Endometrial microvascular endothelial cells (primary cell): ENCODE results near the gene LENG1. TPM values are rescaled to one million over a fixed set of nuclear protein-coding genes. Genes with fewer than 3 reads are reported as not detected.

Experiments
- in situ Hi-C: cut with HindIII; loops from 2 replicates; pipeline ENCODE4 v1.10.0; 2017; ENCODE audit warnings: low sequenced_read_pairs, low pct_unique_long_range_greater_than_20kb; ENCODE audit errors: inconsistent ontology term
- total RNA-seq: library from RNA; depleted of rRNA; stranded (reverse); fragments of >200 nt; gene quantifications from one replicate; pipeline ENCODE4 v1.2.3, GENCODE V29; 2015; ENCODE audit errors: inconsistent ontology term

LENG1 gene
- total RNA-seq, 1 donor from 2014 or later = 15.8 TPM

DNA sequence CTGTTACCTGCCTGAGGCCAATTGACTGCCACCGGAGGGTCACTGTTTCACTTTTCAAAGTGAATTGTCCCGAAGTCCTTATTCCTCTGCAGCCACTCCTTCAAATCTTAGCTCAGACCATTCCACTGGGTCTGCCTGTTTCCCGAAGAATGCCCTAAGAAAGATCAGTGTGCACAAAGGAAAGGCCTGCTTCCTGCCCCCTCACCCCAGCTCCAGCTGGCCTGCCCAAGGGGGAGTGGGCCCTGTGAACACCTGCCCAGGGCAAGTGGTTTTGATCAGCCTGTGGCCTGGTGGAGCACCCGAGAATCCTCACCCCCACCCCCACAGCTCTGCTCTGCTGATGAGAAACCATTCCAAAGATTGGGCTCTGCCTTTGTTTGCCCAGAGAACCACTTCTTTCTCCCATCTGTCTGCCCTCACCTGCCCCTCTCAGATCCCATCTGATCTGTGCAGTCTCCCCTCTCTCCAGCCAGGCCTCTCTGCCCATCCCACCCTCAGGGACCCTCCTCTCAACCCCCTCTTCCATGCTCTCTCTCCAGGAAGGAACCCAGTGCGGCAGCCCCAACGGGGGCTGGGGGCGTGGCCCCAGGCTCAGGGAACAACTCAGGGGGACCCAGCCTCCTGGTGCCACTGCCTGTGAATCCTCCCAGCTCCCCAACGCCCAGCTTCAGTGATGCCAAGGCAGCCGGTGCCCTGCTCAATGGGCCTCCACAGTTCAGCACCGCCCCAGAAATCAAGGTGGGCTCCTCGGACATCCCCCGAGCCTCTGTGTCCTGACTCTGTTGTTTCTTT is 10.3 kb downstream of the LENG1 start:
- in situ Hi-C loops = no loop called here

DNA sequence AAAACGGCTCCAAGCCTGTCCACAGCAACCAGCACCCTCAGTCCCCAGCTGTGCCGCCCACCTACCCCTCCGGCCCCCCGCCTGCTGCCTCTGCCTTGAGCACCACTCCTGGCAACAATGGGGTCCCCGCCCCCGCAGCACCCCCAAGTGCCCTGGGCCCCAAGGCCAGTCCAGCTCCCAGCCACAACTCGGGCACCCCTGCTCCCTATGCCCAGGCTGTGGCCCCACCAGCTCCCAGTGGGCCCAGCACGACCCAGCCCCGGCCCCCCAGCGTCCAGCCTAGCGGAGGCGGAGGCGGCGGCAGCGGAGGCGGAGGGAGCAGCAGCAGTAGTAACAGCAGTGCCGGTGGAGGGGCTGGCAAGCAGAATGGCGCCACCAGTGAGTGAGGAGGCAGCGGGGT is 11.4 kb downstream of the LENG1 start:
- in situ Hi-C loops = no loop called here

DNA sequence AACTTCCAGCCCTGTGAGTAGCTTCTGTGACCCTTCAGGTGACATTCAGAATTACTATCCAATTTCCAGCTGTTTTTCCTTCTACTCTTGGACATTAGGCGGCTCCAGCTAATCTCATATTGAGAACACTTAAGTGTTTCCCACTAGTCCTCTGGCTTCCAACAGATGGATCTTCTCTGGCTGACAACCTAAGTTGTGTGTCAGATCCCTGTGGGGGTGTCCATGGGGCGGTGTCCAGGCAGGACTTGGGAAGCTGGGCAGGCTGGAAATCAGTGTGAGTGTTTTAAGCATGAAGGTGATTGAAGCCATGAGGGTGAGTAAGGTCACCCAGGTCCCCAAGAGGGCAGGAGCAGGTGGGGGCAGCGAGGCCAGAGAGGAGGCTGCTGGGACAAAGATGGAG is 11.8 kb downstream of the LENG1 start:
- in situ Hi-C loops = no loop called here

DNA sequence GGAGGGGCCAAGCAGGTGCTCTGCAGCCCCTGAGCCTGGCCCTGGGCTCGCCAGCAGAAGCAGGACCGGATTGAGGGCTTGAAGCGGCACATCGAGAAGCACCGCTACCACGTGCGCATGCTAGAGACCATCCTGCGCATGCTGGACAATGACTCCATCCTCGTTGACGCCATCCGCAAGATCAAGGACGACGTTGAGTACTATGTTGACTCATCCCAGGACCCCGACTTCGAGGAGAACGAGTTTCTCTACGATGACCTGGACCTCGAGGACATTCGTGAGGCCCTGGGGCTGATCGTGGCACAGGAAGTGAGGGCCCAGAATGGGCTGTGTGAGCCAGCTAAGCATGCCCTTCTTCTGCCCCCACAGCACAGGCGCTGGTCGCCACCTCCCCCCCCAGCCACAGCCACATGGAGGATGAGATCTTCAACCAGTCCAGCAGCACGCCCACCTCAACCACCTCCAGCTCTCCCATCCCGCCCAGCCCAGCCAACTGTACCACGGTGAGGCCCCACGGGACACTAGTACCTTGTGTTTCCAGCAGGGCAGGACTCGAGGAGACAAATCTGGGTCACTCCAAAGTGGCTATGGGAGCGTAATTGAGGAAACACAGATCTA is 13.9 kb downstream of the LENG1 start:
- in situ Hi-C loops = no loop called here

DNA sequence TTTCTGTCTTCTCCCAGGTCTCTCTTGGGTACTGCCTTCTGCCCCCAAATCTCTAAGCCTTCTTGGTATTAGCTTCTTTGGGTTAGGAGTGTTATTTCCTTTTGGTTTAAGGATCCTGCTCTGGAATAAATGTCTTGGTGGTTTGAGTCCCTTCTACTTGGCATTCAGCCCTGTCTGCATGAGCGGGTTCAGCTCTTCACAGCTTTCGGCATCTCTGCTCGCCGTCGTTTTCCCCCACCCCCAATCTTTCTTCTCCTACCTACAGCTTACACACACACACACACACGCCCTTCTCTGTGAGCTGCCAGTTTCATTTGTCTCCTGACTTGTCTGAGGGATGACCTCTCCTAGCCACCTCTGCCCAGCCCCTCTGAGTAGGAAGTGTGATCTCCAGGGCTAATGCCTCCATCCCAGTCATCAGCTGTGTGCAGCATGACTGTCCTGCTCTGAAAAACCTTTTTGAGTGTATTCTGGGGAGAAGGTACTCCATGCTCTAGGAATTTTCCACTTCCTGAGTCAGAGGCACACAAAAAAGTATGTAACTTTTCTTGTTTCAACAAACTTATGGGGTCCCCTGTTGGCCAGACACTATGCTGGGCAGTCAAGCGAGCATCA is 17.2 kb downstream of the LENG1 start:
- in situ Hi-C loops = no loop called here

DNA sequence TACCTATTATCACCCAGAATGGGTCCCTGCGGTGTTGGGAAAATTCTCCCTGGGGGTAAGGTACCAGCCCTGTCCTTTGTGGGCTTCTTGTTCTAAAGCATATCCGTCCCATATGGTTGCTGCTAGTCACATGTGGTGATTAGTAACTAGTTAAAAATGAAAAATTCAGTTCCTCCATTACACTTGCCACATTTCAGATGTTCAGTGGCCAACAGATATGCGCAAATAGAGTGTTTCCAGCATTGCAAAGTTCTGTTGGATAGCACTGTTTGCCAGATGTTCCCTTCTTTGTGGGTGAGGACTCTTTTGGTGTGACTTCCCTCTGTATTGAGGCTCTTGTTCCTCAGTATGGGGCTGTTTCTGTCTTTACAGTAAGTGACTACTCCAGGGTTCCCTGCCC is 18.2 kb downstream of the LENG1 start:
- in situ Hi-C loops = no loop called here

DNA sequence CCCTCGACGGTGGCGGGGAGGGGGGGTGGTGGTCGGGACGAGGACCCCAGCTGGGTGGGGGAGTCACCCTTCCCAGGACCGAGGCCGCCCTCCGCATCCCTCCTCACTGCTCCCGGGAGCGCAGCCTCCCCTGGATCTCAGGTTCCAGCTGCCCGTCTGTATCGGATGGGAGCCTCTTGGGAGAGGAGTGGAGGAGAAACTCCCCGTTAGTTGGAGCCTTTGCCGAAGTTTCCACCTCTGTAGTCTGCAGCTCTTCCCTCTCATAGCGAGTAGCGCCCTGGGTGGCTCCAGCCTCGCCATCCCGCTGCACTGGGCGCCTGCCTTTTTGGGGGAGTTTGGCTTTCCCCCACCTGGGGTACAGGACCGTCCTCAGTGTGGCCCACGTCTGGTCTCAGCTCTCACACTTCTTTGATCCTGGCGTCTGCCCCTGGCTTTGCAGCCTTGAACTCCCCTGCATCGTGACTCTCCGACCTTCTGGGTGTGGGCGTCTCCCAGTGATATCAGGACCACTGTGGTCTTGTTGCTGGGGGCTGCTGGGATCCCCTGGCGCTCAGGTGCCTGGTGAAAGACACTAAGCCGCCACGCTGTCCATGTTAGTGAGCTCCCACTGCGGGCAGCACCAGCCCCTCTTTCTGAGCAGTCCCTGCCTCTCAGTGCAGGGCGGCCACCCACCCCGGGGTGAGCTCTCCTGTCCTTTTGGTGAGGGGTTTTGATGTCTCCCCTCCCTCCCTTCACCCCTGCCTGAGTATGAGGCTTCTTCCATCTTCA is 20.8 kb downstream of the LENG1 start:
- in situ Hi-C loops = no loop called here

DNA sequence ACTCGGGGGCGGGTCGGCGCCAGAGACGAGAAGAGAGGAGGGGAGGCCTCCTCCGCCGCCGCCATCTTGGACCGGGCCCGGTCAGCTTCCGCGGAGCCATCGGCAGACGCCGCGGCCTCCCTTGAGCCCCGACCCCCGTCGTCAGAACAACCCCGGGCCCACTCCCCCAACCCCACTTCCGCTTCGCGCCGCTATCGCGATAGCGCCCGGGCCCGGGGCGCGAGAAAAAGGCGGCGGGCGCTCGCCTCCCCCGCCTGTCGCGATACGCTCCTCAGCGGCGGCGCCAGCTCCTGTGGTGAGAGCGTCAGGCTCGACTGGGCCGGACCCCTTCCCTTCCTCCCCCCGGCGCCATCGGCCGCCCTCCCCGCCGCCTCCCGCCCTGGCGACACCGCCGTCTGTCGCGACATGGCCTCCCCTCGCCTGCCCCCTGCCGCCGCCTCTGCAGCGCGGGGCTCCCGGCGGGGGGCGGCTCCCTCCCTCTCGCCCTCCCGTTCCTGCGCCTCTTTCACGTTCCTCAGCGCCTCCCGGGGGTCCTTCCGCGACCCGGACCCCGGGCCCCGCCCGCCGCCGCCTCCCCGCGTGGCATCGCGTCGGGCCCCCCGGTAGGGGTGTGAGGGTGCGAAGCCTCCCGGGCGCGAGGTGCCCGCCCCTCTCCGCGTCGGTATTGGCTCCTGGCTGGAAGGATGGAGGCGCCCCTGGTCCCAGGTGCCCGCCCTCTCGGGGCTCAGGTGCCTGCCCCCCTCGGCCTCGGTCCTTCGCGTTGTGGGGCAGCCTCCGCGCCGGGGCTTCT is 21.6 kb downstream of the LENG1 start, which contains the start of gene CNOT3:
CNOT3 (plus strand) TSS at position 64 of the 790 bp plus-strand sequence. CDS start 5,217 bp downstream, outside the sequence.
- in situ Hi-C loops = no loop called here

DNA sequence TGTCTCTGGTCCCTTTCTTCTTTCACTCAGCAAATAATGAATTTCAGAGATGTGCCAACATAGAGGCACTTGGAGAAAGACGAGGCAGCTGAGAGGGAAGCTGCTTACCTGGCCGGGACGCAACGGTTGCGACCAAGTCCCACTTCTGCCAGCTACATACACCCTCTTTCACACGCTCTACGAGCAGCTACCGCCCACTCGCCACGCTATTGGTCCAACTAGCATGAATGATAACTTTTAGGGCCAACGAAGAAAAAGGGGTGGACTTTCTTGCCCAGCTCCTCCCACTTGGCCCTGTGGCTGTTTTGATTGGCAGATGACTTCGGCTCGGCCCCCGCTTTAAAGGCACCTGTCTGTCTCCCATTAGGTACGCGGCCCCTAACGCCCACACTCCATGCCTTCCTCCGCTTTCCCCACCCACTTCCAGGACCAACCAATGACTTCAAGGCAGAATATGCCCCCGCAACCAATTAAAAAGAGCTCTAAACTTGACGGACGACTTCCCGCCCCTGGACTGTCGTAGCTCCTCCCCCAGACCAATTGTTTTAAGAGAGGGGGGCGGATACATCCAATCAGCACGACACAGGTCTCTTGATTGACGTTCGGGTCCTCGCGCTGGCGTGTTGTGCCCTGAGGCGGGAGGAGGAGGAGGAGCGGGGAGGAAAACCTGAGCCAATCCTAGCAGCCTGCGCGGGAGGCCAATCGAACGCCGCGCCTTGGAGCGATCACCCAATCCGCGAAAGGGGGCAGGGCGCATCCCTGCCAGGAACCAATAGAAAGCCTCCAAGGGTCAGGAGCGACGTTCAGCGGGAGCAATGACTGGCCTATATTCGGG is 22.4 kb downstream of the LENG1 start:
- in situ Hi-C loops = no loop called here

DNA sequence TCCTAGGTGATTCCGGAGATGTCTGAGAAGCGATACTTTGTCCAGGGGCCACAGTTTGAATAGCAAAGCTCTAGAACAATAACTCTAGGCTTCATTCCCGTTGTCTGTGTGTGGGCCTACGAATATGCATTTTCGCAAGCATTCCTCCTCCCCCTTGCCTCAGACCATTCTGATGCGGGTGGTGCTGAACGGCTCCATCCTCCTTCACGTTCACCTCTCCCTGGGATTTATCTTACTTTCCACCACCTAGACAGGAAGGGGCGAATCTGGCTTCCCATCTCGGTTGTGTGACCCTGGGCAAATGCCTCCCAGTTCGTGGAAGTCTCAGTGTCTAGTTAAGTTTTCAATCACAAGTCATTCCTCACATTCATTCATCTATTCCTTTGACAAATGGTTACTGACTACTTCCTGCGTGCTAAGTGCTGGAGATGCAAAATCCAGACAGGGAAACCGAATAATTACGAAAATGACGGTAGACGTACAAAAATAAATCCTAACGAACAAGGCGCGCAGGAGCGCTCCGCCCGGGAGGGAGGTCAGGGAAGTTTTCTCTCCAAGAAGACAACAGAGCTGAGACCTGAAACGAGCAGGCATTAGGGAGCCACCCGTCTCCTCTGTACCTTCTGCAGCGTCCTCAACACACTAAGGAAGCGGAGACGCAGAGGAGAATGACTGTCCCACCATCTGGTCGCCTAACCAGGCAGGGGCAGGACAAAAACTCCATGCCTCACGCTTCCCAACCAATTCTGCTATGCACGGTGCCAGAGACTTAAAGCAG is 23.2 kb downstream of the LENG1 start:
- in situ Hi-C loops = no loop called here

DNA sequence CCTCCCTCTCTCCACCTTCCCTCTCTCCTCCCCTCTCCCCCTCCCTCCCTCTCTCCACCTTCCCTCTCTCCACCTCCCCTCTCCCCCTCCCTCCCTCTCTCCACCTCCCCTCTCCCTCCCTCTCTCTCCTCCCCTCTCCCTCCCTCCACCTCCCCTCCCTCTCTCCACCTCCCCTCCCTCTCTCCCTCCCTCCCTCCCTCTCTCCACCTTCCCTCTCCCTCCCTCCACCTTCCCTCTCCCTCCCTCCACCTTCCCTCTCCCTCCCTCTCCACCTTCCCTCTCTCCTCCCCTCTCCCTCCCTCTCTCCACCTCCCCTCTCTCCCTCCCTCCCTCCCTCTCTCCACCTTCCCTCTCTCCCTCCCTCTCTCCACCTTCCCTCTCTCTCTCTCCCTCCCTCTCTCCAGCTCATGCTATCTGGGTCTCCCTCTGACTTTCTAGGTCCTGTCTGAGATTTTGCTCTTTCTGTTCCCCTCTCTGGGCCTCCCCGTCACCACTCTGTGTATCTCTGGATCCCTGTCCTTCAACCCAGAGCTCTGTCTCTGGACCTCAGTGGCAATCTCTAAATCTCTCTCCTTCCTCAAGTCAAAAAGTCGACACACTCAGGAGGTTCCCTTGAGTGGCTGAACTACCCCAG is 25.4 kb downstream of the LENG1 start:
- in situ Hi-C loops = no loop called here

DNA sequence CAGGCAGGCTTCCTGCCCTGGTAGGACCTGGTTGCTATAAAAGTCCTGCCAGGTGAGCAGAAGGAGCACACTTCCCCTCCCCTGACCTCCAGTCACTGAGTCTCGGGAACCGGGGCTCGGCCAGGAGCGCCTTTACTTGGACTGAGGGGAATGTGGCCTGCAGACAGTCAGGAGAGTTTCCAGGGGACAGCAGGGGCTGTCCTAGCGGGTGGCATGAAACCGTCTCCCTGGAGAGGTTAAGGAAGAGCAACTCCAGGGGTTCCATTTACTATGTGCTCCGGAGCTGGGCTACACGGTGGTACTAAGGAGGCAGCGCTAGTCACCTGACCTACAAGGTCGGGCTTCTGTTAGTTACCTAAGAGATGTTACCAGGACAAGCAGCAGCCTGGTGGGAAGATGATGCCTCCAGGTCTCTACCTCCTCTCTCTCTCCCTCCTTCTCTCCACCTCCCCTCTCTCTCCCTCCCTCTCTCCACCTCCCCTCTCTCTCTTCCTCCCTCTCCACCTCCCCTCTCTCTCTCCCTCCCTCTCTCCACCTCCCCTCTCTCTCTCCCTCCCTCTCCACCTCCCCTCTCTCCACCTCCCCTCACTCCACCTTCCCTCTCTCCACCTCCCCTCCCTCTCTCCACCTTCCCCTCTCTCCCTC is 26.1 kb downstream of the LENG1 start:
- in situ Hi-C loops = no loop called here

DNA sequence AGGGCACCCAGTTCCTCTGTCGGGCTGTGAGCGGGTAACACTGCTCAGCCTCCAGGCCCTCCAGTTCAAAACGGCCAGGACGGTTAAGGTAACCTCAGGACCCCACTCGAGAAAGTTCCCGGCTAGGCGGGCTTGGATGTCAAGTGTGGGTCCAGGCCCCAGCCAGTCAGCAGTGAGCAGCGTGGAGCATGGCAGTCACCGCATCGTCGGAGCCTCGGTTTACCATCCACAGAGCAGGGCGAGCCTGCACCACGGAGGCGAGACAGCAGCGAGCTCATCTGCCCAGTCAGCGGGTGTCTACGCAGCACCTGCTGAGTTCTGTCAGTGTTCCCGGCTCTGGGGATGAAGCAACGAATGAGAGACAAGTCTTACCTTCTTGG is 29.9 kb downstream of the LENG1 start:
- in situ Hi-C loops = no loop called here

DNA sequence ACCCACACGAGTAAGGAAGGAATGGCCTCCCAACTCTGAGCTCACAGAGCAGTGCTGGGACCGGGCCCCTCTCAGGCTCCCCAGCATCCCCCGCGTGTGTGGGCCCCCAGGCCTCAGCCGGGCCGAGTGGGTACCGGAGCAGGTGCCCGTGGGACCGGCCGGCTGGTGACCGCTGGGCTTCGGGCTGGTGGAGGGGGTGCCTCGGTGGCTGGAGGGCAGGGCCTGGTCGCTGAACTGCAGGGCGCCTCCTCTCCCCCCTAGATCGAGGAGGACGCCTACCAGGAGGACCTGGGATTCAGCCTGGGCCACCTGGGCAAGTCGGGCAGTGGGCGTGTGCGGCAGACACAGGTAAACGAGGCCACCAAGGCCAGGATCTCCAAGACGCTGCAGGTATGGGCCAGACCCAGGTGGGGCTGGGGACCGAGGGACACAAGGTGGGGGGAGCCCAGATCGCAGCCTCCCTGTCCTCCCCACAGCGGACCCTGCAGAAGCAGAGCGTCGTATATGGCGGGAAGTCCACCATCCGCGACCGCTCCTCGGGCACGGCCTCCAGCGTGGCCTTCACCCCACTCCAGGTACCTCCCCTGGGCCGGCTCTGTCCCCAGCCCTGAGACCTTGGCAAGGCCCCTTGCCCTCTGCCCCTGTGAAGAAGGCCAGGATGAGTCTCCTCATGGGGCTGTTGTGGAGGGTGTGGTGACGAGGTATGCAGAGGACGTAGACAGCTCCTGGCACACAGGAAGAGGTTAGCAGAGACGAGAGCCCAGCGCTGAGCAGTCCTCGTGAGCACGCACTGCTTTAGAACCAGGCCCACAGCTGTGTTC is 30.5 kb downstream of the LENG1 start:
- in situ Hi-C loops = no loop called here

DNA sequence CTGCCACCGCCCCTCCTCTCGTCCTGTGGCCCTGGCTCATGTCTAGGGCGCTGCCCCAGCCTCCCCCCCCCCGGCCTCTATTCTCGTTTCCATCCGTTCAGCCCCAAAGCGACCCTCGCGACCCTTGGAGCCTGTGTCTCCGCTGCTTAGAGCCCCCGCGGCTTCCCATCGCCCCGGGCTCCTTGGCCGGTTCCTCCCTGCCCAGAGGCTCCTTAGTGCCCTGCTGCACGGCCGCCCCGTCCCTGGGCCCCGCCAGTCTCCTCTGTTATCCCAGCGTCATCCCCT is 31.1 kb downstream of the LENG1 start:
- in situ Hi-C loops = no loop called here
